ENCODE measurements around the gene ARHGEF5.

GRCh38 chr7:144397086-144397485 lies 41.9 kb downstream of the ARHGEF5 start:
- no peak for TF ChIP-seq CTCF (optimal IDR thresholded peaks at IDR 0.05 in 1 of 3, IDR thresholded peaks at IDR 0.05 in 1 of 3, conservative IDR thresholded peaks at IDR 0.05 in 1 of 3; ENCODE audit: extremely low read depth in 1 of 3, insufficient read depth in 2 of 3, low read length in 3 of 3)
- TF ChIP-seq EZH2 (IDR thresholded peaks at IDR 0.05; ENCODE audit: low read length) = no peak

All from keratinocyte (primary cell).